Measurements from ENCODE around the gene LIMCH1. TPM values are rescaled to one million over a fixed set of nuclear protein-coding genes. Genes with fewer than 3 reads are reported as not detected.
"Not testable (repeated sequence)": the region's sequence is repeated elsewhere in the genome, so short reads cannot be mapped to it uniquely, and the experiment has no call there.

Gene LIMCH1, protein sequence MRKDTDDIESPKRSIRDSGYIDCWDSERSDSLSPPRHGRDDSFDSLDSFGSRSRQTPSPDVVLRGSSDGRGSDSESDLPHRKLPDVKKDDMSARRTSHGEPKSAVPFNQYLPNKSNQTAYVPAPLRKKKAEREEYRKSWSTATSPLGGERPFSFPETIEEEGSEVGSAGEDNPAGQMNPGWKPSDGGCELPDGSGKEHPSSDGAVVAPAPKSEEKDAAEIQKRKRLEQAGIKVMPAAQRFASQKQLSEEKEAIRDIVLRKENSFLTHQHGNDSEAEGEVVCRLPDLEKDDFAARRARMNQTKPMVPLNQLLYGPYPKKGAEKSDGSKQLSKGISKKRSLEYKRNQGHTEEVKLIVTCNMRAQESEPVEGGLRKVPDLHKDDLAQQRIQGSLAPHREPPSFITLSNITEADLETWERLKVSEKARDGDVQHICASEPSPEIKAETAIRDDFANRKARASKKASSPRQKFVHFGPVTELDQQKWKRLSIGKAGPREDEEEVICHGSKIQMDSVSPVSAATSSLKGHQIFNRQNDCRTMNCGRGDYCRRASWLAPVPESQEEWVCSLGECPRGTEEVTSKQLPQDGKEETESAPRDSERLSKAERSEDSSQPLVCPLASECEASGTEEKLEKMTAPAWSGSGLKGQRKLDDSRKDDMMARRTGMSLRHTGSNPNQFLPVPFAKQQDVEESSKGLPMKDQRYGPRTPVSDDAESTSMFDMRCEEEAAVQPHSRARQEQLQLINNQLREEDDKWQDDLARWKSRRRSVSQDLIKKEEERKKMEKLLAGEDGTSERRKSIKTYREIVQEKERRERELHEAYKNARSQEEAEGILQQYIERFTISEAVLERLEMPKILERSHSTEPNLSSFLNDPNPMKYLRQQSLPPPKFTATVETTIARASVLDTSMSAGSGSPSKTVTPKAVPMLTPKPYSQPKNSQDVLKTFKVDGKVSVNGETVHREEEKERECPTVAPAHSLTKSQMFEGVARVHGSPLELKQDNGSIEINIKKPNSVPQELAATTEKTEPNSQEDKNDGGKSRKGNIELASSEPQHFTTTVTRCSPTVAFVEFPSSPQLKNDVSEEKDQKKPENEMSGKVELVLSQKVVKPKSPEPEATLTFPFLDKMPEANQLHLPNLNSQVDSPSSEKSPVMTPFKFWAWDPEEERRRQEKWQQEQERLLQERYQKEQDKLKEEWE (N-terminal part only)
- polyA plus RNA-seq (2012; rRNA removed) = 1.2 and 1.3 TPM in 2 replicates
- polyA plus RNA-seq (2012; cell fraction: cytosol; rRNA removed) = 0.82 and 1.2 TPM in 2 replicates
- 4.3 and 6.5 TPM in 2 replicates for polyA plus RNA-seq (2012; cell fraction: nucleus; rRNA removed)

DNA sequence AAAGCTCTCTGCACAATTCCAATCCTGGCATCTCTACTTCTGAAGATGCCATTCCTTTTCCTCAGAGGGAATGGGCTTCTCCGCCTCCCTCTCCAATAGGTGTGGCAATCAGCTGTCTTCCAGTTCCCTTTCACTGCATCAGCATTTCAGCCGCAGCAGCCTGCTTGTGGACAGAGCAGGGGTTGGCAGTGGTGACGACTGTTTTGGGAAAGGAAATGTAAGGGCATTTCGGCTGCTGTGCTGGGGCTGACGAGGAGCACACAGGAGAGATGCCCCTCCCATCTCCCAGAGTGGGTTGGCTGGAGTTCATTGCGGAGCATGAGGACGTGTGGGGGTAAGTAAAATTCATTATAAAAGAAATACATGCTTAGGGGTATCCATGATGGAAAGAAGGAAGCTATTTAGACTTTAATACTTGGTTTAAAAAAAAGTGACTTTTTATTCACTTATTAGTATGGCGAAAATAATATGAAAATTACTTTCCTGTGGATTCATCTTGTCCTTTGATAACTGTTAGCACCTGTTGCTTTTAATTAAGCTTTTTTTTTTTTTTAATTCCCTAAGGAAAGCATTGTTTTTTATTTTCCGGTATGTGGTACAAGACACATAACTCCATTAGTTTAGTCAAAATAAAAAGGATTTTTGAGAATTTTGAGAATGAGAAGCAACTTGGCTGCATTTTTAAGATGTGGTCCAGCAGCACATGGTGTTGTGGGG lies at the start of gene LIMCH1:
LIMCH1 (plus strand) TSS at position 141 of the 717 bp plus-strand sequence. CDS start 67,839 bp downstream, outside the sequence.
- Histone ChIP-seq H3K9me2 (no peaks in the 10 kb centered on the region), H3K79me2 (ENCODE audit: insufficient read depth) (no peaks in the 10 kb centered on the region), H3K27me3 (ENCODE audit: insufficient read depth) (no peaks in the 10 kb centered on the region), H3K4me2 (no peak within 1 kb of the TSS), H2AFZ (ENCODE audit: low read depth) (no peak within 1 kb of the TSS), H3K9me3 (no peaks in the 10 kb centered on the region), H3K4me3 (ENCODE audit: low read depth in 2 of 2, low read length in 1 of 2) (no peak within 1 kb of the TSS), H4K20me1 (ENCODE audit: insufficient read depth) (no peaks in the 10 kb centered on the region), H3K27ac (ENCODE audit: low read depth in 2 of 2, low read length in 1 of 2) (no peak within 1 kb of the TSS), H3K4me1 (ENCODE audit: control insufficient read depth in 1 of 2, insufficient read depth in 2 of 2, low read depth in 1 of 2, low read length in 1 of 2) (peaks cover 0 to 3% of the 10 kb centered on the region in 2 experiments; a peak in 1 of 4 replicates), H3K9ac (no peak within 1 kb of the TSS), H3F3A (replicated peaks; ENCODE audit: insufficient read depth) (no peaks in the 10 kb centered on the region), H3K36me3 (replicated peaks in 1 of 2; ENCODE audit: control insufficient read depth in 1 of 2, insufficient read depth in 2 of 2, low read length in 1 of 2) (no peaks in the 10 kb centered on the region)
- no peak for DNase-seq
- ChIA-PET CTCF (interaction anchor here (0.7 kb wide), 1 partner anchor 653 kb away, joined by 3 read pairs; no protein-coding TSS in a partner anchor), POLR2A (no interaction called here)
- WGBS (ENCODE audit: low lambda C conversion rate) = 51% methylated on average over 9 of the region's 9 CpGs
- TF ChIP-seq NRF1 (IDR thresholded peaks at IDR 0.05; ENCODE audit: low read depth, low read length) (no peak), EZH2phosphoT487 (IDR thresholded peaks at IDR 0.05; ENCODE audit: borderline replicate concordance, low read depth) (no peak), TAF1 (IDR thresholded peaks at IDR 0.05; ENCODE audit: borderline replicate concordance, low read depth, low read length) (no peak), MEF2A (IDR thresholded peaks at IDR 0.05; ENCODE audit: borderline replicate concordance, low read depth) (no peak), RCOR1 (IDR thresholded peaks at IDR 0.05; ENCODE audit: low read length) (no peak)
- TF ChIP-seq, protein P1, sequence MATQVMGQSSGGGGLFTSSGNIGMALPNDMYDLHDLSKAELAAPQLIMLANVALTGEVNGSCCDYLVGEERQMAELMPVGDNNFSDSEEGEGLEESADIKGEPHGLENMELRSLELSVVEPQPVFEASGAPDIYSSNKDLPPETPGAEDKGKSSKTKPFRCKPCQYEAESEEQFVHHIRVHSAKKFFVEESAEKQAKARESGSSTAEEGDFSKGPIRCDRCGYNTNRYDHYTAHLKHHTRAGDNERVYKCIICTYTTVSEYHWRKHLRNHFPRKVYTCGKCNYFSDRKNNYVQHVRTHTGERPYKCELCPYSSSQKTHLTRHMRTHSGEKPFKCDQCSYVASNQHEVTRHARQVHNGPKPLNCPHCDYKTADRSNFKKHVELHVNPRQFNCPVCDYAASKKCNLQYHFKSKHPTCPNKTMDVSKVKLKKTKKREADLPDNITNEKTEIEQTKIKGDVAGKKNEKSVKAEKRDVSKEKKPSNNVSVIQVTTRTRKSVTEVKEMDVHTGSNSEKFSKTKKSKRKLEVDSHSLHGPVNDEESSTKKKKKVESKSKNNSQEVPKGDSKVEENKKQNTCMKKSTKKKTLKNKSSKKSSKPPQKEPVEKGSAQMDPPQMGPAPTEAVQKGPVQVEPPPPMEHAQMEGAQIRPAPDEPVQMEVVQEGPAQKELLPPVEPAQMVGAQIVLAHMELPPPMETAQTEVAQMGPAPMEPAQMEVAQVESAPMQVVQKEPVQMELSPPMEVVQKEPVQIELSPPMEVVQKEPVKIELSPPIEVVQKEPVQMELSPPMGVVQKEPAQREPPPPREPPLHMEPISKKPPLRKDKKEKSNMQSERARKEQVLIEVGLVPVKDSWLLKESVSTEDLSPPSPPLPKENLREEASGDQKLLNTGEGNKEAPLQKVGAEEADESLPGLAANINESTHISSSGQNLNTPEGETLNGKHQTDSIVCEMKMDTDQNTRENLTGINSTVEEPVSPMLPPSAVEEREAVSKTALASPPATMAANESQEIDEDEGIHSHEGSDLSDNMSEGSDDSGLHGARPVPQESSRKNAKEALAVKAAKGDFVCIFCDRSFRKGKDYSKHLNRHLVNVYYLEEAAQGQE (IDR thresholded peaks at IDR 0.05; ENCODE audit: low read depth, low read length) = no peak
- TF ChIP-seq, protein P2, sequence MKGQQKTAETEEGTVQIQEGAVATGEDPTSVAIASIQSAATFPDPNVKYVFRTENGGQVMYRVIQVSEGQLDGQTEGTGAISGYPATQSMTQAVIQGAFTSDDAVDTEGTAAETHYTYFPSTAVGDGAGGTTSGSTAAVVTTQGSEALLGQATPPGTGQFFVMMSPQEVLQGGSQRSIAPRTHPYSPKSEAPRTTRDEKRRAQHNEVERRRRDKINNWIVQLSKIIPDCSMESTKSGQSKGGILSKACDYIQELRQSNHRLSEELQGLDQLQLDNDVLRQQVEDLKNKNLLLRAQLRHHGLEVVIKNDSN (IDR thresholded peaks at IDR 0.05; ENCODE audit: borderline replicate concordance, low read depth) = no peak
- TF ChIP-seq, protein P3, sequence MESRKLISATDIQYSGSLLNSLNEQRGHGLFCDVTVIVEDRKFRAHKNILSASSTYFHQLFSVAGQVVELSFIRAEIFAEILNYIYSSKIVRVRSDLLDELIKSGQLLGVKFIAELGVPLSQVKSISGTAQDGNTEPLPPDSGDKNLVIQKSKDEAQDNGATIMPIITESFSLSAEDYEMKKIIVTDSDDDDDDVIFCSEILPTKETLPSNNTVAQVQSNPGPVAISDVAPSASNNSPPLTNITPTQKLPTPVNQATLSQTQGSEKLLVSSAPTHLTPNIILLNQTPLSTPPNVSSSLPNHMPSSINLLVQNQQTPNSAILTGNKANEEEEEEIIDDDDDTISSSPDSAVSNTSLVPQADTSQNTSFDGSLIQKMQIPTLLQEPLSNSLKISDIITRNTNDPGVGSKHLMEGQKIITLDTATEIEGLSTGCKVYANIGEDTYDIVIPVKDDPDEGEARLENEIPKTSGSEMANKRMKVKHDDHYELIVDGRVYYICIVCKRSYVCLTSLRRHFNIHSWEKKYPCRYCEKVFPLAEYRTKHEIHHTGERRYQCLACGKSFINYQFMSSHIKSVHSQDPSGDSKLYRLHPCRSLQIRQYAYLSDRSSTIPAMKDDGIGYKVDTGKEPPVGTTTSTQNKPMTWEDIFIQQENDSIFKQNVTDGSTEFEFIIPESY (IDR thresholded peaks at IDR 0.05; ENCODE audit: borderline replicate concordance, low read depth) = no peak

DNA sequence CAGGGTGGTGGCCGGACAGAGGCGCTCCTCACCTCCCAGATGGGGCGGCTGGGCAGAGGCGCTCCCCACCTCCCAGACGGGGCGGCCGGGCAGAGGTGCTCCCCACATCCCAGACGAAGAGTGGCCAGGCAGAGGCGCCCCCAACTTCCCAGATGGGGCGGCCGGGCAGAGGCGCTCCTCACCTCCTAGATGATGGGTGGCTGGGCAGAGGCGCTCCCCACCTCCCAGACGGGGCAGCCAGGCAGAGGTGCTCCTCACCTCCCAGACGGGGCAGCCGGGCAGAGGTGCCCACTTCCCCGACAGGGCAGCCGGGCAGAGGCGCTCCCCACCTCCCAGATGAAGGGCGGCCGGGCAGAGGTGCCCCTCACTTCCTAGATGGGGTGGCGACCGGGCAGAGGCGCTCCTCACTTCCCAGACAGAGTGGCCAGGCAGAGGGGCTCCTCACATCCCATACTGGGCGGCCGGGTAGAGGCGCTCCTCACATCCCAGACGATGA lies 46.8 kb upstream of the LIMCH1 start:
- H3K36me3 ChIP-seq (replicated peaks in 1 of 2; ENCODE audit: control insufficient read depth in 1 of 2, insufficient read depth in 2 of 2, low read length in 1 of 2); H3K4me2 ChIP-seq; H3K27me3 ChIP-seq (ENCODE audit: insufficient read depth); DNase-seq; H2AFZ ChIP-seq (ENCODE audit: low read depth); H3K9me2 ChIP-seq; H3K4me1 ChIP-seq (ENCODE audit: control insufficient read depth in 1 of 2, insufficient read depth in 2 of 2, low read depth in 1 of 2, low read length in 1 of 2); H3K9ac ChIP-seq; H3F3A ChIP-seq (replicated peaks; ENCODE audit: insufficient read depth); H3K79me2 ChIP-seq (ENCODE audit: insufficient read depth); CTCF ChIA-PET; H3K4me3 ChIP-seq (ENCODE audit: low read depth in 2 of 2, low read length in 1 of 2); H4K20me1 ChIP-seq (ENCODE audit: insufficient read depth); H3K27ac ChIP-seq (ENCODE audit: low read depth in 2 of 2, low read length in 1 of 2); POLR2A ChIA-PET; H3K9me3 ChIP-seq: not testable (repeated sequence)
- 83% methylated on average over 6 of the region's 28 CpGs for WGBS (ENCODE audit: low lambda C conversion rate)
